HepG2 (cell line): ENCODE measurements around the gene ARHGAP5. TPM values are rescaled to one million over a fixed set of nuclear protein-coding genes. Genes with fewer than 3 reads are reported as not detected.

ENCODE experiments used
- E2F2 ChIP-seq: sonication (generic); formaldehyde crosslinking; IDR thresholded peaks from 2 replicates; pipeline ENCODE4 v1.4.0; 2020; ENCODE audit warnings: missing genetic modification reagents, borderline replicate concordance
- FOXA1 ChIP-seq, 2 experiments: fragments of 450-650 bp in 1 of 2; sonication (generic) in 1 of 2; formaldehyde crosslinking in 1 of 2; IDR thresholded peaks; 2 replicates each; pipeline versions ENCODE4 v1.4.0 to v1.6.1; 2016 to 2020; ENCODE audit warnings: missing genetic modification reagents in 1 of 2
- FOXM1 ChIP-seq: sonication (generic); formaldehyde crosslinking; IDR thresholded peaks from 2 replicates; pipeline ENCODE4 v1.5.0; 2020; ENCODE audit warnings: missing genetic modification reagents
- FUBP1 ChIP-seq: sonication (generic); formaldehyde crosslinking; IDR thresholded peaks from 2 replicates; pipeline ENCODE4 v1.5.1; 2020; ENCODE audit warnings: missing genetic modification reagents, mild to moderate bottlenecking, borderline replicate concordance
- HDAC1 ChIP-seq: sonication (generic); formaldehyde crosslinking; IDR thresholded peaks from 2 replicates; pipeline ENCODE4 v1.5.1; 2020; ENCODE audit warnings: mild to moderate bottlenecking, missing genetic modification reagents
- HDAC6 ChIP-seq: fragments of 200-600 bp; sonication (generic); IDR thresholded peaks from 2 replicates; pipeline ENCODE4 v1.7.0; 2017; ENCODE audit warnings: mild to moderate bottlenecking, antibody characterized with exemption, low read length, low read depth
- NFKB2 ChIP-seq: sonication (generic); formaldehyde crosslinking; IDR thresholded peaks from 2 replicates; pipeline ENCODE4 v1.4.0; 2020; ENCODE audit warnings: missing genetic modification reagents, borderline replicate concordance
- PRMT3 ChIP-seq: sonication (generic); formaldehyde crosslinking; IDR thresholded peaks from 2 replicates; pipeline ENCODE4 v1.8.1; 2022; ENCODE audit warnings: low read depth, mild to moderate bottlenecking, moderate library complexity, missing genetic modification reagents, borderline replicate concordance
- RBM39 ChIP-seq: fragments of 200-400 bp; formaldehyde crosslinking; IDR thresholded peaks from one replicate; pipeline ENCODE4 v1.6.1; 2018; ENCODE audit warnings: antibody characterized with exemption, mild to moderate bottlenecking, low read depth, low read length; ENCODE audit not compliant: poor library complexity, severe bottlenecking
- TAF1 ChIP-seq: sonication (generic); formaldehyde crosslinking; IDR thresholded peaks from 2 replicates; pipeline ENCODE4 v1.4.0; 2020; ENCODE audit warnings: missing genetic modification reagents
- TBX2 ChIP-seq: sonication (generic); formaldehyde crosslinking; IDR thresholded peaks from 2 replicates; pipeline ENCODE4 v1.5.0; 2020; ENCODE audit warnings: missing genetic modification reagents, mild to moderate bottlenecking, borderline replicate concordance
- ZBTB7A ChIP-seq: sonication (generic); formaldehyde crosslinking; IDR thresholded peaks from 2 replicates; pipeline ENCODE4 v1.8.0; 2022; ENCODE audit warnings: mild to moderate bottlenecking, missing genetic modification reagents
- ZMAT3 ChIP-seq: sonication (generic); formaldehyde crosslinking; conservative IDR thresholded peaks from 2 replicates; pipeline ENCODE4 v1.7.0; 2021; ENCODE audit warnings: missing genetic modification reagents
- ZMYM2 ChIP-seq: sonication (generic); formaldehyde crosslinking; IDR thresholded peaks from 2 replicates; pipeline ENCODE4 v1.8.0; 2022; ENCODE audit warnings: mild to moderate bottlenecking, missing genetic modification reagents
- ZNF20 ChIP-seq: sonication (generic); formaldehyde crosslinking; IDR thresholded peaks from 2 replicates; pipeline ENCODE4 v1.4.0; 2020; ENCODE audit warnings: mild to moderate bottlenecking, moderate library complexity, missing genetic modification reagents
- ZNF251 ChIP-seq: sonication (generic); formaldehyde crosslinking; IDR thresholded peaks from 2 replicates; pipeline ENCODE4 v1.9.0; 2021; ENCODE audit warnings: mild to moderate bottlenecking, missing genetic modification reagents
- ZNF530 ChIP-seq: sonication (generic); formaldehyde crosslinking; IDR thresholded peaks from 2 replicates; pipeline ENCODE4 v1.5.0; 2020; ENCODE audit warnings: low read depth, mild to moderate bottlenecking, missing genetic modification reagents
- ZNF609 ChIP-seq: sonication (generic); formaldehyde crosslinking; IDR thresholded peaks from 2 replicates; pipeline ENCODE4 v1.4.0; 2020; ENCODE audit warnings: mild to moderate bottlenecking, missing genetic modification reagents, borderline replicate concordance
- ZNF746 ChIP-seq: sonication (generic); formaldehyde crosslinking; IDR thresholded peaks from 2 replicates; pipeline ENCODE4 v1.8.0; 2022; ENCODE audit warnings: mild to moderate bottlenecking, missing genetic modification reagents
- ZNF766 ChIP-seq: sonication (generic); formaldehyde crosslinking; IDR thresholded peaks from 2 replicates; pipeline ENCODE4 v1.5.0; 2020; ENCODE audit warnings: missing genetic modification reagents, borderline replicate concordance
- polyA plus RNA-seq, 8 experiments: library from polyadenylated mRNA; depleted of rRNA in 3 of 8; stranded (reverse) in 7 of 8; unstranded in 1 of 8; fragments of >200 nt; fragmentation: Illumina TruSeq in 4 of 8; extraction: Trizol in 4 of 8; gene quantifications; 2 replicates each; pipeline versions ENCODE4 v1.2.1 to v1.2.3, GENCODE V29; 2011 to 2016; ENCODE audit warnings: low read depth in 4 of 8, missing spikeins in 1 of 8, mixed read lengths in 1 of 8; ENCODE audit not compliant: insufficient read depth in 1 of 8
- total RNA-seq, 5 experiments: library from RNA; depleted of rRNA; stranded (reverse); fragments of >200 nt; fragmentation: Illumina TruSeq; extraction: Trizol; gene quantifications; 2 replicates each; pipeline ENCODE4 v1.2.3, GENCODE V29; 2016; ENCODE audit warnings: low read depth in 1 of 5

Gene ARHGAP5
- total and polyA plus RNA-seq, 2 of the 13 experiments (the other 11 are each of a cell fraction or from before 2014, with no cell fraction given) = 33.7 to 144 TPM

- TF ChIP-seq ZNF609 (CRISPR knock-in tag) = peak; percentile 31; the same call in 1 of the 2 replicates
- TF ChIP-seq ZNF746 = peak; percentile 86
- no peak for TF ChIP-seq FUBP1 (CRISPR knock-in tag)
- TF ChIP-seq TBX2 (CRISPR knock-in tag) = no peak; the same call in 1 of the 2 replicates
- TF ChIP-seq ZMYM2 (CRISPR knock-in tag) = no peak; the same call in 1 of the 2 replicates
- peak; percentile 93; the same call in 1 of the 2 replicates for TF ChIP-seq ZMAT3
- TF ChIP-seq RBM39 = peak; percentile 94
- TF ChIP-seq ZNF20 (CRISPR knock-in tag) = no peak
- peak; percentile 82; the same call in 1 of the 2 replicates for TF ChIP-seq PRMT3 (CRISPR knock-in tag)
- TF ChIP-seq NFKB2 = peak; percentile 91; the same call in 1 of the 2 replicates
- 0 out of 2 replicates have a peak, but pooled peaks have one; percentile 28 for TF ChIP-seq FOXM1 (CRISPR knock-in tag)
- peak; percentile 86 for TF ChIP-seq TAF1 (CRISPR knock-in tag)
- peak; percentile 53 for TF ChIP-seq HDAC1 (CRISPR knock-in tag)
- TF ChIP-seq ZNF530 (CRISPR knock-in tag) = no peak
- peak; percentile 4; the same call in 1 of the 2 replicates for TF ChIP-seq E2F2 (CRISPR knock-in tag)
- no peak for TF ChIP-seq HDAC6
- TF ChIP-seq FOXA1 (IDR thresholded peaks at IDR 0.05) = no peak
- no peak for TF ChIP-seq FOXA1 (CRISPR knock-in tag; IDR thresholded peaks at IDR 0.05)
- TF ChIP-seq ZNF251 (CRISPR knock-in tag) = no peak; the same call in 1 of the 2 replicates
- peak; percentile 52; the same call in 1 of the 2 replicates for TF ChIP-seq ZNF766 (CRISPR knock-in tag)
- peak; percentile 76; the same call in 1 of the 2 replicates for TF ChIP-seq ZBTB7A (CRISPR knock-in tag)
These were observed at the start of gene ARHGAP5 (continued) for GRCh38 chr14:32077081-32078022.
